ENCODE data around the gene ZNF175.

- TF ChIP-seq CTCF (IDR thresholded peaks at IDR 0.05) (no peak), POLR2A (IDR thresholded peaks at IDR 0.05; ENCODE audit: low read depth) (no peak), EP300 (IDR thresholded peaks at IDR 0.05) (no peak), POLR2AphosphoS5 (IDR thresholded peaks at IDR 0.05) (no peak)
These were observed 68.8 kb downstream of the ZNF175 start for GRCh38 chr19:51639916-51640315.
